ENCODE results near the gene PHF20. TPM values are rescaled to one million over a fixed set of nuclear protein-coding genes. Genes with fewer than 3 reads are reported as not detected.

The PHF20 gene
- total RNA-seq, 1 donor from 2014 or later = 40.1 TPM

DNA sequence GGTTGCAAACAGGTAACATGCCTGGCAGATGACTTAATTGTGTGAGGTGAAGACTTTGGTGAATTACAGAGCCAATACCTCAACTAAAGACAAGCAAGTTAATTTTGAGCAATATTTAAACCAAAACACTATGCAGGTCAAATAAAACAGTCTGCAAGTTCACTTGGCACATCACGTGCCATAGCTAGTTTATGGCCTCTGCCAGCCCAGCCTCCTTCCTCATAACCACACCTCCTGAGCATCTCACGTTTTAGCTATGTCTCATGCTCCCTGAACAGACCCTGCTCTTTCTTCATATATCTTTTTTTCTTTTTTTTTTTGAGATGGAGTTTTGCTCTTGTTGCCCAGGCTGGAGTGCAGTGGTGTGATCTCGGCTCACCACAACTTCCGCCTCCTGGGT lies 192.1 kb downstream of the PHF20 start:
- H2AFZ ChIP-seq (ENCODE audit: low read depth, low read length) = no peak overlapping the region
- H3K4me2 ChIP-seq (ENCODE audit: low read length) = no peak overlapping the region
- DNase-seq (ENCODE audit: low read depth) (no peak), FAIRE-seq (no peak)
- no peaks in the 10 kb centered on the region for H3K9me3 ChIP-seq (ENCODE audit: insufficient read depth, low read depth, low read length)
- Mint-ChIP-seq H3K4me1 (ENCODE audit: low read depth, unreplicated experiment) (peaks cover 1% of the 10 kb centered on the region), H3K9me3 (ENCODE audit: unreplicated experiment) (peaks cover 2% of the 10 kb centered on the region), H3K4me3 (ENCODE audit: unreplicated experiment) (no peak overlapping the region), H3K27me3 (ENCODE audit: low read depth, unreplicated experiment) (peaks cover 12% of the 10 kb centered on the region), H3K27ac (ENCODE audit: unreplicated experiment) (no peak overlapping the region), H3K36me3 (ENCODE audit: low read depth, unreplicated experiment) (peaks cover 2% of the 10 kb centered on the region)
- TF ChIP-seq CTCF (IDR thresholded peaks at IDR 0.05; ENCODE audit: insufficient read depth, low read depth, low read length) (no peak), EZH2 (IDR thresholded peaks at IDR 0.05; ENCODE audit: insufficient read depth, low read length) (no peak)
- no peak overlapping the region for H3K4me3 ChIP-seq (ENCODE audit: insufficient read depth, low read depth, low read length)
- no peak overlapping the region for H3K27ac ChIP-seq (ENCODE audit: low read depth, low read length)
- peaks cover 6% of the 10 kb centered on the region for H3K27me3 ChIP-seq (ENCODE audit: insufficient read depth, low read length)
- no peaks in the 10 kb centered on the region for H3K79me2 ChIP-seq (ENCODE audit: insufficient read depth, low read length)
- no peaks in the 10 kb centered on the region for H4K20me1 ChIP-seq (ENCODE audit: insufficient read depth, low read length)
- no peaks in the 10 kb centered on the region for H3K36me3 ChIP-seq (ENCODE audit: insufficient read depth, low read length)
- H3K9ac ChIP-seq (ENCODE audit: low read length) = no peak overlapping the region
- no peaks in the 10 kb centered on the region for H3K4me1 ChIP-seq (ENCODE audit: insufficient read depth, low read length)

- Mint-ChIP-seq H3K4me1 (ENCODE audit: low read depth, unreplicated experiment) (peaks cover 2% of the 10 kb centered on the region), H3K27ac (ENCODE audit: unreplicated experiment) (no peak within 1 kb of the TSS), H3K4me3 (ENCODE audit: unreplicated experiment) (no peak within 1 kb of the TSS), H3K9me3 (ENCODE audit: unreplicated experiment) (peaks cover 7% of the 10 kb centered on the region), H3K36me3 (ENCODE audit: low read depth, unreplicated experiment) (peaks cover 4% of the 10 kb centered on the region), H3K27me3 (ENCODE audit: low read depth, unreplicated experiment) (peaks cover 2% of the 10 kb centered on the region)
- peaks cover 6% of the 10 kb centered on the region for H3K27me3 ChIP-seq (ENCODE audit: insufficient read depth, low read length)
- no peaks in the 10 kb centered on the region for H3K79me2 ChIP-seq (ENCODE audit: insufficient read depth, low read length)
- no peak within 1 kb of the TSS for H3K4me2 ChIP-seq (ENCODE audit: low read length)
- H4K20me1 ChIP-seq (ENCODE audit: insufficient read depth, low read length) = no peaks in the 10 kb centered on the region
- no peak within 1 kb of the TSS for H3K27ac ChIP-seq (ENCODE audit: low read depth, low read length)
- H3K4me1 ChIP-seq (ENCODE audit: insufficient read depth, low read length) = no peaks in the 10 kb centered on the region
- no peak for TF ChIP-seq EZH2 (IDR thresholded peaks at IDR 0.05; ENCODE audit: insufficient read depth, low read length)
- no peak for TF ChIP-seq CTCF (IDR thresholded peaks at IDR 0.05; ENCODE audit: insufficient read depth, low read depth, low read length)
- H3K36me3 ChIP-seq (ENCODE audit: insufficient read depth, low read length) = no peaks in the 10 kb centered on the region
- H3K4me3 ChIP-seq (ENCODE audit: insufficient read depth, low read depth, low read length) = no peak within 1 kb of the TSS
- DNase-seq (ENCODE audit: low read depth) = no peak
- no peak for FAIRE-seq
- H2AFZ ChIP-seq (ENCODE audit: low read depth, low read length) = no peak within 1 kb of the TSS
- no peaks in the 10 kb centered on the region for H3K9me3 ChIP-seq (ENCODE audit: insufficient read depth, low read depth, low read length)
- H3K9ac ChIP-seq (ENCODE audit: low read length) = no peak within 1 kb of the TSS
Observed at GRCh38 chr20:35967979-35968640, 196.3 kb downstream of the PHF20 start, which contains the start of gene CNBD2. CNBD2 (plus strand) TSS chr20:35968590; CDS start chr20:35968763, 173 bp downstream.

- H3K36me3 ChIP-seq (ENCODE audit: insufficient read depth, low read length) = no peaks in the 10 kb centered on the region
- peaks cover 4% of the 10 kb centered on the region for H3K36me3 Mint-ChIP-seq (ENCODE audit: low read depth, unreplicated experiment)
- H3K9me3 ChIP-seq (ENCODE audit: insufficient read depth, low read depth, low read length) = no peaks in the 10 kb centered on the region
- DNase-seq (ENCODE audit: low read depth) = no peak
- no peak overlapping the region for H3K27ac Mint-ChIP-seq (ENCODE audit: unreplicated experiment)
- peaks cover 4% of the 10 kb centered on the region for H3K27me3 Mint-ChIP-seq (ENCODE audit: low read depth, unreplicated experiment)
- no peak for TF ChIP-seq EZH2 (IDR thresholded peaks at IDR 0.05; ENCODE audit: insufficient read depth, low read length)
- no peak for TF ChIP-seq CTCF (IDR thresholded peaks at IDR 0.05; ENCODE audit: insufficient read depth, low read depth, low read length)
- H2AFZ ChIP-seq (ENCODE audit: low read depth, low read length) = no peak overlapping the region
- H3K4me3 Mint-ChIP-seq (ENCODE audit: unreplicated experiment) = no peak overlapping the region
- no peak overlapping the region for H3K27ac ChIP-seq (ENCODE audit: low read depth, low read length)
- H3K9me3 Mint-ChIP-seq (ENCODE audit: unreplicated experiment) = peaks cover 7% of the 10 kb centered on the region
- H3K79me2 ChIP-seq (ENCODE audit: insufficient read depth, low read length) = no peaks in the 10 kb centered on the region
- H3K4me3 ChIP-seq (ENCODE audit: insufficient read depth, low read depth, low read length) = no peak overlapping the region
- no peaks in the 10 kb centered on the region for H4K20me1 ChIP-seq (ENCODE audit: insufficient read depth, low read length)
- H3K4me1 ChIP-seq (ENCODE audit: insufficient read depth, low read length) = no peaks in the 10 kb centered on the region
- peaks cover 6% of the 10 kb centered on the region for H3K27me3 ChIP-seq (ENCODE audit: insufficient read depth, low read length)
- H3K4me2 ChIP-seq (ENCODE audit: low read length) = no peak overlapping the region
- FAIRE-seq = no peak
- H3K4me1 Mint-ChIP-seq (ENCODE audit: low read depth, unreplicated experiment) = peaks cover 2% of the 10 kb centered on the region
- no peak overlapping the region for H3K9ac ChIP-seq (ENCODE audit: low read length)
Observed at GRCh38 chr20:35968930-35969329, 197.1 kb downstream of the PHF20 start.

Measured in astrocyte (in vitro differentiated cells and primary cell).